Measurements from ENCODE around the gene SSTR4. TPM values are rescaled to one million over a fixed set of nuclear protein-coding genes. Genes with fewer than 3 reads are reported as not detected.

SSTR4 gene
- total RNA-seq, 1 donor from 2014 or later: not detected

GRCh38 chr20:23043376-23043775, 8.3 kb downstream of the SSTR4 start:
- no peak for DNase-seq (ENCODE audit: low read depth)

DNA sequence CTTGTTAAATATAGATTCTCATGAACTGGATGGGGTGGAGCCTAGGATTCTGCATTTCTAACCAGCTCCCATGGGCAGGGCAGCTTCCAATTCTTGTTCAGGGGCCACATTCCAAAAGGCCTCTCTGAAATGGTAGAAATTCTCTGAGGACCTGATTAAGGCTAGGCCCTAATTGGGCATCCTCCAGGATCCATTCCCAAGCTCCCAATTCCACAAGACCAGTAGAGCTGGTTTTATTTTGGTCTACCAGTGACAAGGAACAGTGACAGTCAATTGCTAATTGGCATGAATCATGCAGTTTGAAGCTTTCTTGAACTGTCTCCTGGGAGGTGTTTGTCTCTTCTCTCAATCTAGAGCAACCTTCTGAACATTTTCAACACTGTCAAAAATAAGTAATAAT, 11.3 kb downstream of the SSTR4 start:
- DNase-seq (ENCODE audit: low read depth): no peak

- no peak for DNase-seq (ENCODE audit: low read depth)
Measured at GRCh38 chr20:23047001-23047737, 12.1 kb downstream of the SSTR4 start.

- DNase-seq (ENCODE audit: low read depth): no peak
Measured at GRCh38 chr20:23047738-23048214, 12.7 kb downstream of the SSTR4 start.

DNA sequence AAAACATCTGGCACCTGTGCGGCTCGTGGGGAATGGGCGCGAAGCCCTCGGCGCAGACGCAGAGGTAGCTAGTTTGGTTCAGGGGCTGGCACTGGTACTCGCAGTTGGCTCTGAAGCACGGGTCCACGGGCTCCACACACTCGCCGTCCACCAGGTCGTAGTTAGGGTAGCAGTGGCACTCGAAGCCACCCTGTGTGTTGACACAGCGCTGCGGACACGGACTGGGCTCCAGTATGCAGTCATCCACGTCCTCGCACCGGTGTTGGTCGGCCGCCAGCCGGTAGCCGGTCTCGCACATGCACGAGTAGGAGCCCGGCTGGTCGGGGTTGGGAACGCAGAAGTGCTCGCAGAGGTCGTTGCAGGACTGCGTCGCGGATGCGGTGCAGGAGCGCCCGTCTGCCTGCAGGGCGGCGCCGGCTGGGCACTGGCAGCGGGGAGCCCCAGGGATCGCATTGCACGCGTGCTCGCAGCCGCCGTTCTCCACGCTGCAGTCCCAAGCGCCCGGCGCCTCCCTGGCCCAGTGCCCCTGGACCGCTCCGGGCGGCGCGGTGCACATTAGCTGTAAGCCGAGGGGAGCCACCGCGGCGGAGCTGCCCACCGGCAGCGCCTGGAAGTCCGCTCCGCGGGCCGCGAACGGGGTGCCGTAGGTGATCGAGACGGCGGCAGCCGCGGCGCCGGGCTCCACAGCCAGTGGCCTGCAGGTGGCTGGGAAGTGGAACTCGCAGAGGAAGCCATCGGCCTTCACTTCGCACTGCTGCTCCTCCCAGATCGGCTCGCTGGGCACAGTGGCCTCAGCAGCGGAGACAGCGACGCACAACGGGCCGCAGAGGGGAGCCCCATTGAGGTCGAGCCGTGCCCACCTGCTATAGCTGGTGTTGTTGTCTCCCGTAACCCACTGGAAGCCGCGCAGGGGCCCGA, 13.4 kb downstream of the SSTR4 start:
- DNase-seq (ENCODE audit: low read depth): no peak

DNA sequence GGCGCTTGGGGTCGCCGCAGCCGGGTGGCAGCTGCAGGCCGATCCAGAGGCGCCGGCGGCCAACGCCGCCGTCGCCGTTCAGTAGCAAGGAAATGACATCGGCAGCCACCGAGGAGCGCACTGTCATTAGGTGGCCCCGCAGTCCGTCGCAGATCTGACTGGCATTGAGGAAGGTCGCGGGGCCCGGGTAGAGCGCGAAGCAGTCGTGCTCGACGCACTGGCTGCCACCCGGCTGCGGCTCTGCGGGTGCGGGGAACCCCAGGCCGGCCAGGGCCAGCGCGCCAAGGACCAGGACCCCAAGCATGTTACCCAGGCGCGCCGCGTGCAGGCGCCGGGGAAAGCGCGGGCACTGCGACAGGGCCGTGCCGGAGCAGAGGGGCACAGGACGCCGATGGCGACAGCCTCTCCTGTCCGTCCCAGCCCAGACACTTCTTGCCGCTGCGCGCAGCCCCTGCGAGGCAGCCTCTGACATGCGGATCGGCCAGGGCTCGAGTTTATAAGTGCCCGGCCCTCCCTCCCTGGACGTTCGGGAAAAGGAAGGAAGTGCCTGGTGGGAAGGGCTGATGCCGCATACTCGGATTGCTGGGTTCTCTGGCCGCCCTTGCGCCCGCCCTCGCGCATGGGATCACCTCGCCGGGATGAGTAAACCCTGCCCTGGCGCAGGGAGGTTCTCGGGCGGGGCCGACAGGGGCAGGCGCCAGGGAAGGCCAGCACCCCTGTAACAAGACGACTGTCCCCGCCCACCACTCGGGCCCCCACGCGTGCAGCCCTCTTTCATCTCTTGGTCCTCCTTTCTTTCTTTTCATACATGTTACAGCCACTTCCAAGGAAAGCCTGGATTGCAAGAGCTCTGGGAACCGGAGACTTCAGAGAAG, 14.3 kb downstream of the SSTR4 start, which contains the start of gene THBD:
Gene THBD (minus strand): TSS at position 472 of the 875 bp plus-strand sequence. CDS start 168 bp downstream, at position 304.
- peak; percentile 27 for DNase-seq (ENCODE audit: low read depth)

DNA sequence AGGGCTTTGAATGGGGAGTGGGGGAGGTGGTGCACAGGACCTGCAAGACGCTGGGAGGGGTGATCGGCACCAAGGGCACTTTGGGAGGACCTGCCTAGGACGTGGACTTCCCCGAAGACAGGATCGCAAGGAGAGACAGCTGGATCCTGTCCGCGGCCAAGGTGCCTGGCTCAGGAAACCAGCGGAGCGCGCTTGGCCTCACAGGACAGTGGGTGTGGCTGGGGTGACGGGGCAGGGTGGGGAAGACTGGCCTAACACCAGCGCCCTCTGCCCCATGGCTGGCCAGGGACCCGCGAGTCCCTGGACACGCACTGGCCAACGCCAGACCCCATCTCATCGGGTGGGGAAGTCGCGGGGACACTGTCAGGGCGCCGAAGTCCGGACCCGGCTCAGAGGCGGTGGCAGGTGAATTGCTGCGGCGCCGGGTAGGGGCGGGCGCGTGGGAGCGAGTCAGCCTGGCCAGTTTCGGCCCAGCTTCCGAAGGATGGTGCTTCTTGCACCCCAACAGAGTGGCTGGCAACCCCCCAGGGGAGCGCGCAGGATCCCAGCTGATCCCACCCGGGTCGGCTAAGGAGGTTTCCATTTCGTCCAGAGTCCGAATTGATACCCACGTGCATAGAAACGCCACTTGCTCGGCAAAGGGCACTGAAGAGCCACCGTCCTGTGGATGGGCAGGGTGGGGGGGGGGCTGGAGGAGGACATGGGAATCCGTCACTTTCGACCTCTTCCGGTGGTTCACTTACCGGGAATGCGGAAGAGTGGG, 15.1 kb downstream of the SSTR4 start:
- peak; percentile 22 for DNase-seq (ENCODE audit: low read depth)

GRCh38 chr20:23050847-23051627, 15.9 kb downstream of the SSTR4 start:
- peak; percentile 65 for DNase-seq (ENCODE audit: low read depth)

DNA sequence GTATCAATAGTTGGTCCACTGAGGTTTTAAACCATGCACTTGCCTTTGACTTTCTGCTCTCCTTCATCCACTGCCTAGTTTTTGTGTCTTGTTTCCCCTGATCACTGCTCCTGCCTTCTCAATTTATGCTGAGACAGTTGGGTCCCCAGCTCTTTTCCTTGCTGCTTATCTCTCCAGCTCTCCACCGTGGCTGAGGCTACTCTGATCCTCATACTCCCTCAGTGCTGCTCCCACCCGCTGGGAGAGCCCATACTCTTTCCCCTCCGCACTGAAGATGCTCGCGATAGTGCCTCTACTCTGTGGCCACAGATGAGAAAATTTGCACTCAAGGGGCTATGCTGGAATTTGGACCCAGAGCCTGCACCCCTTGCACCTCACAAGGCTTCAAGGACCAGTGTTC, 17.8 kb downstream of the SSTR4 start:
- DNase-seq (ENCODE audit: low read depth): no peak

DNA sequence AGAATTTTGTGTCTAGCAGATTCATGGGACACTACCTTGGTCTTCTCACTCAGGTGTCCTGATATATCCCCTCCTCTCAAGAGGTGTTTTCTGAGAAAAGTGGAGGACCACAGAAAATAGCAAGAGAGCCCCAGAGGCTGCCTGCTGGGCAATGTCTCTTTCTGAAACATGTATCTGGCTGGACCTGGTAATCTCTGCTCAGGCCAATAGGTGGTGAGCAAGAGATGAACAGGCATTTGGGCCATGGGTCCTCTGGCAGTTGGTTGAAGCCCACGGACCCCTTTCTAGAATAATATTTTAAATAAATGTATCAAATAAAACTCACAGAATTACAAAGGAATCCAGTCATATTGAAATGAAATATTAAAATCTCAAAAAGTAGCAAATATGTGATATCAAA, 23.1 kb downstream of the SSTR4 start:
- DNase-seq (ENCODE audit: low read depth): no peak

- no peak for DNase-seq (ENCODE audit: low read depth)
Measured at GRCh38 chr20:23059001-23059400, 23.9 kb downstream of the SSTR4 start.

- no peak for DNase-seq (ENCODE audit: low read depth)
Measured at GRCh38 chr20:23059846-23060245, 24.7 kb downstream of the SSTR4 start.

GRCh38 chr20:23060629-23061028, 25.5 kb downstream of the SSTR4 start:
- DNase-seq (ENCODE audit: low read depth): no peak

DNA sequence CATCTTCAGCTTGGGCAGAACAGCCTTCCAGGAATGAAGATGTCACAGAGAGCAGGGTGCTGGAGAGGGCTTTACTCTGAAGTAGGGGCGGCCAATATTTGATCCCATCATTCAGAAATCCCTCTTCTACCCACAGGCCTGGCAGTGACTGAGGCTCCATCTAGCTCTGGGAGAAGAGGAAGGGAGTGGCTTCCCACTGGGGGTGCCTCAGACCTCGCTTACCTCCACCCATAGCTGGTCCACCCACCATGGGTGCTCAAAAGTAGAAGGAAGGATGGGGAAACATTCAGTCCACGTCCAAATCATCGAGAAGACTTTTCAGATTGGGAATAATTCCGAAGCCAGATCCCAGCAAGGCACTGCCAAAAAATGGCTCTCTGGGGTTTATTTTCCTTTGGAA, 26.1 kb downstream of the SSTR4 start:
- no peak for DNase-seq (ENCODE audit: low read depth)

- DNase-seq (ENCODE audit: low read depth): no peak
Measured at GRCh38 chr20:23061734-23062561, 26.8 kb downstream of the SSTR4 start.

DNA sequence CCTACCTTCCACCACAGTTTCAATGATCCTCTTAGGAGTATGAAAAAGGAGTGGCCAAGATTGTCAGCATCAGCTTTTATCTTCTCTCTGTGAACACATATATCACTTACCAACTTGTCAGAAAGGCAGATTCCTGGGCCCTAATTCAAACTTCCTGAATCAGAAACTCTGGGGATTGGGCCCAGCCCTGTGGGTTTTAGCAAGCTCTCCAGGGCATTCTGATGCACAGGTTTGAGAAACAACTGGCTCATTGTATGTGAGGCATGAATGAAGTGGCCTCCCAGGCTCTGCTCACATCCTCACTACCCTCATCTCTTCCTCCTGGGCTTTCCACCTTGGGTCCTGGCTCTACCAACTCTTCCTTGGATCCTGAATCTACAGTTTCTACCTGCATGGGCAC, 27.5 kb downstream of the SSTR4 start:
- no peak for DNase-seq (ENCODE audit: low read depth)

- no peak for DNase-seq (ENCODE audit: low read depth)
Measured at GRCh38 chr20:23063168-23063567, 28.1 kb downstream of the SSTR4 start.

DNA sequence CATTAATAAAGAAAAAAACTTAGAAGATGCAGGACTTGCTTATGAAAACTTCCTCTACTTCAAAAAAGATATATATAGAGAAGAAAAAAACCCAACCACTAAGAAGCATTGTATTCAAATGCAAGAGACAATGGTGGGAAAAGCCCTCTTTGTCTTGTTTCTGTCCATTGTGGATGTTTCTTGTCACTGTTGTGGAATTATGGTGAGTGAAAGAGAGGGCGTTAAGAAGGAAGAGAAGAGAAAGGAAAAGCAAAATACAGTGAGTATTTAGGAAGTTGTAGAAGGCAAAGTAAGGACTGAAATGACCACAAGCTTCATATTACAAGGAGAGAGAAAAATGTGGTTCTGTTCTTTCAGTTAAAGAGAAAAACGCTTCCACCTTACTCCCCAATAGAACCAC, 28.5 kb downstream of the SSTR4 start:
- DNase-seq (ENCODE audit: low read depth): no peak

Data from renal cortical epithelial cell (primary cell).